Caco-2 (cell line): ENCODE results near the gene PPP2R2B. TPM values are rescaled to one million over a fixed set of nuclear protein-coding genes. Genes with fewer than 3 reads are reported as not detected.
"Not testable (repeated sequence)": the region's sequence is repeated elsewhere in the genome, so short reads cannot be mapped to it uniquely, and the experiment has no call there.

ENCODE experiments used
- BruUV-seq: library from RNA; stranded (reverse); fragments of 400-500 nt; replicated peaks from 2 replicates; lab custom pipeline; 2021; lab: Mats Ljungman, UMichigan
- CTCF ChIA-PET: fragments of 300-600 bp; sonication (Branson Sonifier 250); formaldehyde crosslinking; loops from one replicate; lab custom pipeline; 2022; ENCODE audit warnings: antibody characterized with exemption; lab: Charles Lee
- POLR2A ChIA-PET: fragments of 300-600 bp; sonication (Branson Sonifier 250); formaldehyde crosslinking; loops from one replicate; lab custom pipeline; 2022; ENCODE audit warnings: antibody characterized with exemption; lab: Charles Lee
- DNase-seq, 2 experiments: peaks; one replicate each; pipeline versions ENCODE4 v3.0.0 to v3.0.0-alpha.2; 2020 to 2022
- H3K27me3 ChIP-seq: replicated peaks from 2 replicates; pipeline ENCODE4 v1.6.0; 2011; ENCODE audit warnings: low read length; ENCODE audit not compliant: control insufficient read depth, insufficient read depth
- H3K36me3 ChIP-seq: 2 replicates; pipeline ENCODE4 v1.5.1; 2011; ENCODE audit warnings: low read length; ENCODE audit not compliant: control insufficient read depth, insufficient read depth
- H3K4me1 ChIP-seq: fragments of 250-450 bp; sonication (Bioruptor Pico); 2 replicates; pipeline ENCODE4 v1.5.1; 2020; ENCODE audit warnings: mild to moderate bottlenecking
- H3K4me3 ChIP-seq: 2 replicates; pipeline ENCODE4 v1.5.1; 2011; ENCODE audit warnings: low read depth, mild to moderate bottlenecking, control low read depth, low read length
- H3K9me3 ChIP-seq: fragments of 250-450 bp; sonication (Bioruptor Pico); 2 replicates; pipeline ENCODE4 v1.5.1; 2020; ENCODE audit warnings: mild to moderate bottlenecking, moderate library complexity
- H3K27ac Mint-ChIP-seq: one replicate; pipeline ENCODE4 v1.8.0; 2022; ENCODE audit warnings: mixed read lengths; ENCODE audit not compliant: unreplicated experiment
- H3K27me3 Mint-ChIP-seq: one replicate; pipeline ENCODE4 v1.8.0; 2022; ENCODE audit warnings: mixed read lengths; ENCODE audit not compliant: insufficient read depth, unreplicated experiment
- H3K36me3 Mint-ChIP-seq: one replicate; pipeline ENCODE4 v1.8.0; 2022; ENCODE audit warnings: mild to moderate bottlenecking, mixed read lengths; ENCODE audit not compliant: insufficient read depth, unreplicated experiment
- H3K4me1 Mint-ChIP-seq: one replicate; pipeline ENCODE4 v1.8.0; 2022; ENCODE audit warnings: low read depth, mixed read lengths; ENCODE audit not compliant: unreplicated experiment
- H3K4me3 Mint-ChIP-seq: one replicate; pipeline ENCODE4 v1.8.0; 2022; ENCODE audit warnings: mild to moderate bottlenecking, moderate library complexity, mixed read lengths; ENCODE audit not compliant: unreplicated experiment
- H3K9me3 Mint-ChIP-seq: one replicate; pipeline ENCODE4 v1.8.0; 2022; ENCODE audit warnings: mixed read lengths; ENCODE audit not compliant: unreplicated experiment
- intact Hi-C: fragments of 100-400 bp; cut with micrococcal nuclease; formaldehyde crosslinking; loops from one replicate; pipeline ENCODE4 v1.10.0; 2022; ENCODE audit not compliant: unreplicated experiment
- total RNA-seq: library from RNA; stranded (reverse); gene quantifications from 2 replicates; pipeline ENCODE4 v1.2.3, GENCODE V29; 2022
- TF ChIP-seq, protein P1 (sequence below), 2 experiments: fragments of 200-600 bp in 1 of 2; IDR thresholded peaks; 1 replicate in 1 of 2; 2 replicates in 1 of 2; pipeline versions ENCODE4 v1.5.1 to v1.8.0; 2011 to 2022; ENCODE audit warnings: antibody characterized with exemption in 1 of 2, control low read depth in 1 of 2, inconsistent platforms in 1 of 2, low read depth in 1 of 2, low read length in 1 of 2, mild to moderate bottlenecking in 1 of 2, moderate library complexity in 1 of 2; ENCODE audit not compliant: insufficient read depth in 1 of 2, severe bottlenecking in 1 of 2, unreplicated experiment in 1 of 2

The PPP2R2B gene
- total RNA-seq, 1 experiment from 2014 or later: 9.8 TPM

DNA sequence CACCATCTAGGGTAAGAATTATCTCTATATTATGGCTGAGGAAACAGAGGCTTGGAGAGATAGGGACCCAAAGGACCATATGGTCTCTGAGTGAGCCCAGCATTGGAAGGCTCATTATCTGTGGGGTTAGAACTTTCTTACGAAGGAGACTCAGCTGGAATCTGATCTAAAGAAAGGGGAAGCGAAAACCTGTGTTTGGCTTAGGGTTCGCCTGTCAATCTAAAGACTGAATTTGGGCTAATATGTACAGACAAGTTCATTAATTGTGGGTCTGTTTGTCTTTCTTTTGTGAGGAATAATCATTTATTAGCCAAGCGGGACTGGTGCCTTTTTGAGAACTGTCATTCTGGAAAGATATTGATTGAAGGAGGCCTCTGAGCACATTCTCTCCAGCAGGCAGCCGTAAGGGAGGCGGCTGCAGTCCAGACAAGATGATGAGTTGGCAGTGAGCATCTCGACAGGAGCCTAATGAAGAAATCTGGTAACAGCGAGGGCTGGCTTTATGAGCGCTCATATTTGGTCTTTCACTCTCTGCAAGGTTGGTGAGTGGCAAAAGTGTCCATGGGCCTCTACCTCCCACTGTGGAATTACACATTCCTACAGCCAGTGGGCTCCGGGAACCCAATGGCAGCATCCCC is 258.4 kb downstream of the PPP2R2B start:
- Mint-ChIP-seq H3K4me1 (no peaks in the 10 kb centered on the region), H3K27me3 (peaks cover 3% of the 10 kb centered on the region), H3K9me3 (peaks cover 20% of the 10 kb centered on the region), H3K4me3 (no peak overlapping the region), H3K36me3 (no peaks in the 10 kb centered on the region), H3K27ac (no peak overlapping the region)
- H3K27me3 ChIP-seq: no peaks in the 10 kb centered on the region
- DNase-seq: no peak
- ChIA-PET CTCF (no interaction called here), POLR2A (no interaction called here)
- intact Hi-C loops: no loop called here
- no TSS peak for BruUV-seq
- no peaks in the 10 kb centered on the region for H3K4me1 ChIP-seq
- no peaks in the 10 kb centered on the region for H3K36me3 ChIP-seq
- no peak overlapping the region for H3K4me3 ChIP-seq
- peaks cover 5% of the 10 kb centered on the region; the same call in 1 of the 2 replicates for H3K9me3 ChIP-seq
- TF ChIP-seq, protein P1, sequence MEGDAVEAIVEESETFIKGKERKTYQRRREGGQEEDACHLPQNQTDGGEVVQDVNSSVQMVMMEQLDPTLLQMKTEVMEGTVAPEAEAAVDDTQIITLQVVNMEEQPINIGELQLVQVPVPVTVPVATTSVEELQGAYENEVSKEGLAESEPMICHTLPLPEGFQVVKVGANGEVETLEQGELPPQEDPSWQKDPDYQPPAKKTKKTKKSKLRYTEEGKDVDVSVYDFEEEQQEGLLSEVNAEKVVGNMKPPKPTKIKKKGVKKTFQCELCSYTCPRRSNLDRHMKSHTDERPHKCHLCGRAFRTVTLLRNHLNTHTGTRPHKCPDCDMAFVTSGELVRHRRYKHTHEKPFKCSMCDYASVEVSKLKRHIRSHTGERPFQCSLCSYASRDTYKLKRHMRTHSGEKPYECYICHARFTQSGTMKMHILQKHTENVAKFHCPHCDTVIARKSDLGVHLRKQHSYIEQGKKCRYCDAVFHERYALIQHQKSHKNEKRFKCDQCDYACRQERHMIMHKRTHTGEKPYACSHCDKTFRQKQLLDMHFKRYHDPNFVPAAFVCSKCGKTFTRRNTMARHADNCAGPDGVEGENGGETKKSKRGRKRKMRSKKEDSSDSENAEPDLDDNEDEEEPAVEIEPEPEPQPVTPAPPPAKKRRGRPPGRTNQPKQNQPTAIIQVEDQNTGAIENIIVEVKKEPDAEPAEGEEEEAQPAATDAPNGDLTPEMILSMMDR (IDR thresholded peaks at IDR 0.05; ENCODE audit: insufficient read depth in 1 of 2, low read depth in 1 of 2, low read length in 1 of 2, severe bottlenecking in 1 of 2, unreplicated experiment in 1 of 2): no peak

DNA sequence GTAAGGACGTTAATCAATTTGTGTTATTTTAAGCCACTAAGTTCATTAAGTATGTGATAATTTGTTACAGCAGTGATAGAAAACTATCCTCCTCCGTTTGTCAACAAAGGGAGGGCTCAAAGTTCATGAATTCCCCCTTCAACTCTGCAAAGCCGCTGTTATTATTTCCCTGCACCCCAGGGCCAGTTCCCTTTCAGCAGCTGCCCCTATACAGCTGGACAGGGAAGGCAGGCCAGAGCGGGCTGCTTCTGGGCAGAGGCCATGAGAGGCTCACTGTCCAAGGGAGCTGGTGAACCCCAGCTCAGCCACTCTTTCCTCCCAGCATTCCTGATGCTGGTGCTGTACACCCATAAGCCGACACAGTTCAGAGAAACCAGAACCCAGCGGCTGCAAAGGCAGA is 260.1 kb downstream of the PPP2R2B start:
- Mint-ChIP-seq H3K4me3 (no peak overlapping the region), H3K36me3 (no peaks in the 10 kb centered on the region), H3K27ac (no peak overlapping the region), H3K4me1 (no peaks in the 10 kb centered on the region), H3K27me3 (peaks cover 2% of the 10 kb centered on the region), H3K9me3 (peaks cover 20% of the 10 kb centered on the region)
- BruUV-seq: no TSS peak
- no peak for DNase-seq
- TF ChIP-seq, protein P1 (IDR thresholded peaks at IDR 0.05; ENCODE audit: insufficient read depth in 1 of 2, low read depth in 1 of 2, low read length in 1 of 2, severe bottlenecking in 1 of 2, unreplicated experiment in 1 of 2): no peak
- no peaks in the 10 kb centered on the region for H3K27me3 ChIP-seq
- POLR2A ChIA-PET: no interaction called here
- H3K4me3 ChIP-seq: no peak overlapping the region
- peaks cover 5% of the 10 kb centered on the region; the same call in 1 of the 2 replicates for H3K9me3 ChIP-seq
- CTCF ChIA-PET: no interaction called here
- intact Hi-C loops: no loop called here
- no peaks in the 10 kb centered on the region for H3K4me1 ChIP-seq
- H3K36me3 ChIP-seq: no peaks in the 10 kb centered on the region

DNA sequence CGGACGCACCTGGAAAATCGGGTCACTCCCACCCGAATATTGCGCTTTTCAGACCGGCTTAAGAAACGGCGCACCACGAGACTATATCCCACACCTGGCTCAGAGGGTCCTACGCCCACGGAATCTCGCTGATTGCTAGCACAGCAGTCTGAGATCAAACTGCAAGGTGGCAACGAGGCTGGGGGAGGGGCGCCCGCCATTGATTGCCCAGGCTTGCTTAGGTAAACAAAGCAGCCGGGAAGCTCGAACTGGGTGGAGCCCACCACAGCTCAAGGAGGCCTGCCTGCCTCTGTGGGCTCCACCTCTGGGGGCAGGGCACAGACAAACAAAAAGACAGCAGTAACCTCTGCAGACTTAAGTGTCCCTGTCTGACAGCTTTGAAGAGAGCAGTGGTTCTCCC is 268.8 kb downstream of the PPP2R2B start:
- DNase-seq: peak; percentile 52 to 55
- H3K4me3 Mint-ChIP-seq: peak overlapping the region; percentile 75
- H3K4me1 ChIP-seq, CTCF ChIA-PET, H3K9me3 ChIP-seq, H3K27ac Mint-ChIP-seq, POLR2A ChIA-PET, H3K4me1 Mint-ChIP-seq, intact Hi-C loops, H3K36me3 Mint-ChIP-seq, H3K27me3 ChIP-seq, H3K27me3 Mint-ChIP-seq, H3K36me3 ChIP-seq, H3K9me3 Mint-ChIP-seq, BruUV-seq: not testable (repeated sequence)
- peak overlapping the region; percentile 18 for H3K4me3 ChIP-seq
